HUDEP-2 (cell line): Measurements from ENCODE around the gene BRME1.
"Not testable (repeated sequence)": the region's sequence is repeated elsewhere in the genome, so short reads cannot be mapped to it uniquely, and the experiment has no call there.

Experiments
- DNase-seq, 76 experiments: peaks; one replicate each; lab custom pipeline; 2025; ENCODE audit not compliant: unreplicated experiment in 76 of 76; lab: John Stamatoyannopoulos, UW

BRME1 gene

DNA sequence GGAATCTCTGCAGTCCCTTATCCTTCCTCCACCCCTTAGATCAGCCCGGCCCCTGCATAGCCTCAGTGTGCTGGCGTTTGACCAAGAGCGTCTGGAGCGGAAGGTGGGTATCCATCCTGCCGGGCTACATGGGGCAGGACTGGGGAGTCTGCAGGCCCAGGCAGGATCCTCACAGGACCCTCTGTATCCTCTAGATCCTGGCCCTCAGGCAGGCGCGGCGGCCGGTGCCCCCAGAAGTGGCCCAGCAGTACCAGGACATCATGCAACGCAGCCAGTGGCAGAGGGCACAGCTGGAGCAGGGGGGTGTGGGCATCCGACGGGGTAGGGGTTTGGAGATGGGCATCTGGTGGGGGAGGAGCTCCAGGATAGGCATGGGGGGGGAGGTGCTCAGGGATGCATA, 23.4 kb upstream of the BRME1 start:
- DNase-seq, result no peak

GRCh38 chr19:13926715-13927114, 20.8 kb upstream of the BRME1 start:
- no peak for DNase-seq

GRCh38 chr19:13926010-13926409, 20.1 kb upstream of the BRME1 start:
- DNase-seq, result no peak

DNA sequence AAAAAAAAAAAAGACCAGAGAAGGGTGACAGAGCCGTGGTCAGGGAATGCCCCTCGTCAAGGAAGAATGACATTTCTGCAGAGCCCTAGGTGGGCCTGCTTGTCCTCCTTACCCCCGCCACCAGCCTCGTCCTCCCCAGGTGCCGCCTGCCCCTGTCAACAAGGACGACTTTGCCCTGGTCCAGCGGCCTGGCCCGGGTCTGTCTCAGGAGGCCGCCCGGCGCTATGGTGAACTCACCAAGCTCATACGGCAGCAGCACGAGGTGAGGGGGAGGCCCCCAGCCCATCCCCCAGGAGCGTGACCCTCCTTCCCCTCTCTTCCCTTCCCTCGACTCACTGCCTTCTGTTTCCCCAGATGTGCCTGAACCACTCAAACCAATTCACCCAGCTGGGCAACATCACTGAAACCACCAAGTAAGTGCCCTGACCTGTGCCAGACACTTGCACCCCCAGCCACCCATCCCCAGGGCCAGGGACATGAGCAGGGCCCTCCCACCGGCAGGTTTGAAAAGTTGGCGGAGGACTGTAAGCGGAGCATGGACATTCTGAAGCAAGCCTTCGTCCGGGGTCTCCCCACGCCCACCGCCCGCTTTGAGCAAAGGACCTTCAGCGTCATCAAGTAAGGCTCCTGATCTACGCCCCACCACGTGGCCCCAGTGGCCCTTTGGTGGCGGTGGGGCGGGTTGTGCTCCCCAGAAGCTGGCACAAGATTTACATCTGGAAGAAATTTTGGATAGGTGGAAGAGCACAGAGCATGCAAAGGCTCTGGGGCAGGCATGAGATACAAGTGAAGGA, 17.5 kb upstream of the BRME1 start:
- DNase-seq, result no peak

DNA sequence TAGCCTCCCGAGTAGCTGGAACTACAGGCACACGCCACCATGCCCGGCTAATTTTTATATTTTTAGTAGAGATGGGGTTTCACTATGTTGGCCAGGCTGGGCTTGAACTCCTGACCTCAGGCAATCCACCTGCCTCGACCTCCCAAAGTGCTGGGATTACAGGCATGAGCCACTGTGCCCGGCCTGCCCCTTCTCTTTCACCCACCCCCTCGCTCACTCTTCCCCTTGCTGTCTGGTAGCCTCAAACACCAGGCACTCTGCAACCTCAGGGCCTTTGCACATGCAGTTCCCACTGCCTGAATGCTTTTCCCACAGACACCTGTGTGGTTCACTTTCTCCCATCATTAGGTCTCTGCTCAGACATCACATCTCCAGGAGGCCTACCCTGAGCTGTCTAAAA, 16.2 kb upstream of the BRME1 start:
- not testable (repeated sequence) for DNase-seq

DNA sequence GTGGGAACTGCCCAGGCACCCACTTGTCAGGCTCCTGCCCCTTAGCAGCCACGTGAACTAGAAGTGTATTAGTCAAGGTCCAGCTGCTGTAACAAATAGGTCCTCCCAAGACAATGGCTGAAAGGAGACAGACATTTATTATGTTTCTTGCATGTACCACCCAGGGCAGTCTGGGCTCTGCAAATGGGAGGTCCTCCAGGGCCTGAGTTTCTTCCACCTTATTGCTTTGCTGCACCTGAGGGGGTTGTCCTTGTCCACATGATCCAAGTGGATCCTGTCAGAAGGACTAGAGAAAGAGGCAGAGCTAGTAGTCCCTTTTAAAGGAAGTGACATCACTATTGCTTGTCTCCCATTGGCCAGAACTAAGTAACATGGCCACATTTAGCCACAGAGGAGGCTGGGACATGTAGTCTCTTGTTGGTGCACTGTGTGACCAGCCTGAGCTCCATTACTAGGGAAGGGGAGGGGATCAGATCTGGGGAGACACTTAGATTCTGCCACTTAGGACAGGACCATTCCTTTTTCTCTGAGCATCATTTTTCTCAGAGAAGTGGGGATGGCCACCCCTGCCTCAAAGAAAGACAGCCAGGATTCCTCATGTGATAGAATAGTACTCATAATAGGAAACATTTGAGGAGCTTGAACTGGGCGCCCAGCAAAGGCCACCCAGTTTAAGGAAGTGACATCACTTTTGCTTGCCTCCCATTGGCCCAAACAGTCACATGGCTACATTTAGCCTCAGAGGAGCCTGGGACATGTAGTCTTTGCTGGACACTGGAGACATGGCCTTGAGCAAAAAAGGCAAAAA, 15.2 kb upstream of the BRME1 start:
- peak in 41 of 76 experiments; percentile 2 to 61 (median 31) for DNase-seq

- DNase-seq, result no peak
Observed at GRCh38 chr19:13920524-13920923, 14.6 kb upstream of the BRME1 start.

GRCh38 chr19:13918726-13919411, 13.0 kb upstream of the BRME1 start:
- DNase-seq, result peak in 2 of 76 experiments; percentile 14 to 23

GRCh38 chr19:13917888-13918406, 12.0 kb upstream of the BRME1 start:
- DNase-seq, result no peak

DNA sequence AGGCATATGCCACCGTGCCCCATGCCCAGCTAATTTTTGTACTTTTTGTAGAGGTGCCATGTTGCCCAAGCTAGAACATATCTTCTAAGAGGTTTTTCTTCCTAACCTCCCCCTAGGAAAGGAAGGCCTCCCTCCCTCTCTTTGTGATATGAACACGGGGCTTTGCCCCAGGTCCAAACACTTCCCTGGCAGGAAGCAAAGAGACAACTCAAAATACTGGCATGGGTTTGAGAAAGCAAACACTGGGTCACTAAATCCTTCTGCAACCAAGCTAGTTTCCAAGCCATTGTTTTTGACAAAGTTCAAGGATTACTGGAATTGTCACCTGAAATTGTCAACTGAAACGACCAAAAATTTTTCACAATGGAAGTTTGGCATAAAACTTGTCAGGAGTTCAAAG, 8.9 kb upstream of the BRME1 start:
- no peak for DNase-seq

- DNase-seq, result no peak
Observed at GRCh38 chr19:13913352-13913751, 7.4 kb upstream of the BRME1 start.

DNA sequence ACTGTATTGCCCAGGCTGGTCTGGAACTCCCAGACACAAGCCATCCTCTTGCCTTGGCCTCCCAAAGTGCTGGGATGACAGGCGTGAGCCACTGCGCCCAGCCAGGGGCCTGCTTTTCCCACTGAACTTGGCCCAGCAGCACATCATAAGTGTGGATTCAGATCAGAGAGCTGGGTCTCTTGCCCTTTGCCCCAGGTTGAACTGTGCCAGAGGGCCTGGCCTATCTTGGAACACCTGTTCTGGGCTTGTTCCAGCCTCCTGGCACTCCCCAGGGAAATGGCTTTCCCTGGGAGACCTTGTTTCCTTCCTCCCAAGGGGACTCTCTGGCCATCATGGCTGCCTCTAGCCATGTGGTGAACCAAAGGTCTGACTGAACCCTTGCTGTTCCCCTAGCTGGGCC, 3.5 kb upstream of the BRME1 start:
- no peak for DNase-seq

GRCh38 chr19:13908674-13909073, 2.8 kb upstream of the BRME1 start:
- no peak for DNase-seq

DNA sequence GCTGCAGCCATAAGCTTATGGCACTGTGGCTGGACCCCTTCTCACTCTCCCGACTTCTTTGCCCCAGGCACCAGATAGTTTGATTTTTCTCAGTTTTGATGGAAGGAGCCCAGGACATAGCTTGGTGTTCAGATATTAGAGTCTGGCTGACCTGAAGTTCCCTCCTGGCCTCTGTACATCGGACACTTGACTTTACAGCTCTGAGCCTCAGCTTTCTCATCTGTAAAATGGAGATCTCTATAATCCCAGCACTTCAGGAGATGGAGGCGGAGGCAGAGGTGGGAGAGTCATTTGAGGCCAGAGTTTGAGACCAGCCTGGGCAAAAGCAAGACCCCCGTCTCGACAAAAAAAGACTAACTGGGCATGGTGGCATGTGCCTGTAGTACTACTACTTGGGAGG, 993 bp upstream of the BRME1 start:
- no peak for DNase-seq

DNA sequence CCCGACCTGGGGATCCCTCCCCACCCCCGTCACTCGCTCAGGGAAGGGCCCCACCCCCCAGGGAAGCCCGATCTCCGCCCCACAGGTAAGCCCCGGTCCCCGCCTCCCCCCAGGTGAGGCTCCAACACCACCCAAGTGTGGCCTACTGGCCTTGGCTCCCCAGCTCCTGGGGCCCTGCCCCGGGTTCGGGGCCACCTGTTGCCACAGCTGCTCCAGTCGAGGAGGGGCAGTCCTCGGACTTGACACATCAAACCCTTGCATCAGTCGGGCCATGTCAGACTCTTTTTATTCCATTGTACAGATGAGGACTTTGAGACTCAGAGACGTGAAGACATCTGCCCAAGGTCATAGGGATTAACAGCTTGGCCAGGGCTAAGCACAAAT, 596 bp upstream of the BRME1 start:
- peak in 4 of 76 experiments; percentile 14 to 69 (median 34) for DNase-seq

- peak in 38 of 76 experiments; percentile 14 to 62 (median 32) for DNase-seq
Observed at GRCh38 chr19:13902993-13903555, 2.8 kb downstream of the BRME1 start.

GRCh38 chr19:13899912-13900584, 5.9 kb downstream of the BRME1 start:
- DNase-seq, result no peak

GRCh38 chr19:13899393-13899792, 6.5 kb downstream of the BRME1 start:
- DNase-seq, result no peak

GRCh38 chr19:13896227-13896626, 9.7 kb downstream of the BRME1 start:
- no peak for DNase-seq

DNA sequence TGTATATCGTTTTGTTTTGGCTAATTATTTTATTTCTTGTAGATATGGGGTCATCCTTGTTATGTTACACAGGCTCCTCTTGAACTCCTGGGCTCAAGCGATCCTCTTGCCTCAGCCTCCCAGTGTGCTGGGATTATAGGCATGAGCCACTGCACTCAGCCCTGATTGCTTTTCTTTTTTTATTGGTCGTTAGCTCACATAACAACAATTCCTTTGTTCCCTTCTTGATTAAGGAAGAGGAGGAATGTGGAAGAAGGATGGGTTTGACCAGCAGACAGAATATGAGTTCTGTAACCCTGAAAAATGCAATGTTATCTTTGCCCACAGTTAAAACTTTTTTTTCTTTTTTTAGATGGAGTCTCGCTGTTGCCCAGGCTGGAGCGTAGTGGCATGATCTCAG, 11.4 kb downstream of the BRME1 start:
- no peak for DNase-seq
